CD4-positive, alpha-beta T cell treated with Interleukin-17A for 1 hour (primary cell): ENCODE data around the gene RNF10.
"Not testable (repeated sequence)": the region's sequence is repeated elsewhere in the genome, so short reads cannot be mapped to it uniquely, and the experiment has no call there.

Experiments used
- DNase-seq: peaks from one replicate; pipeline ENCODE4 v3.0.0-alpha.2; 2020

The RNF10 gene

GRCh38 chr12:120581998-120582397 is 47.8 kb downstream of the RNF10 start:
- no peak for DNase-seq

GRCh38 chr12:120583478-120584030 is 49.4 kb downstream of the RNF10 start:
- DNase-seq, result peak; percentile 86

DNA sequence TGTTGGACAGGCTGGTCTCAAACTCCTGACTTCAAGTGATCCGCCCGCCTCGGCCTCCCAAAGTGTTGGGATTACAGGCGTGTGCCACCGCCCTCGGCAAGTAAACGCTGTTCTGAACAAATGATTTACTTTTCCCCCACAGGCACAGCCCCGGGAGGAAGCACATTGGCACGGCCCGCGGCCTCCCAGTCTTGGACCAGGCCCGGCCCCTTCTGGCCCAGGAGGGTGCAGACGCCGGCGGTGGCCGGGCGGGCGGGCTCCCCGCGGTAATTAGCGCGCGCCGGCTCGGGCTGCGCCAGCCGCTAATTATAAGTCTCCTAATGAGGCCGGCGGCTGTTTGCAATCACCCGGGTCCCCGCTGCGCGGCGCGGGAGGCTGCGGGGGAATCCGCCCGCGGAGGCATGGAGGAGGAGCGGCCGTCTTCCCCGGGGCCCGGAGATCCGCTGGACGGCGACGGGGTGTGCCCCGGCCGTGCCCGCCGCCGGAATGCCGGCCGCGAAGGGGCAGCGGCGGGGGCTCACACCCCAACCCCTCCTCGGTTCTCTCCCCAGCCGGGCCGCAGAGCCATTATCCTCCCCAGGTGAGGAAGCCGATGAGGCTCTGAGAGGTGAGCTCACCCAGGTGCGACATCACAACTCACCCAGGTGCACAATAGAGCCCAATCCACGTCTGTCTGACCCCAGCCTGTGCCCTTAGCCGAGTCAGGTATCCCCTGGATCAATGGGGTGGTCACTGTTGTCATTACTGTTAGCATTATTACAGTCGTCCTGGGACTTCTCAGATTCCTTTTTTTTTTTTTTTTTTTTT is 50.4 kb downstream of the RNF10 start:
- peak; percentile 63 for DNase-seq

DNA sequence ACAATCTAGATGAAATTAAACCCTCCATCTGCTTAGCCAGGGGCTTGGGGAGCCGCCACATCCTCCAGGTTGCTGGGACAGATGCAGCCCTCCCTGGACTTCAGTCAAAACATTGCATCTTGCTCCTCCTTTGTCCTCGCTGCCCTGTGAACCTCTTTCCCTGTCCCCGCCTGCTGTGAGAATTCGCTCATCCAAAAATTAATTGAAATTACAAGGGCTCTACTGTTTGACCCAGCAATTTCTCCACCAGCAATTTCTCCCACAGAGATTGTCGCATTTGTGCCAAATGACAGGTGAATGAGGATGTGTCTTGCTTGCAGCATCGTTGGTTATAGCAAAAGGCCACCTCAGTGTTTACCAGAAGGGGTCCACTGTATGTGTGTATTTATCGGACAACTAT is 52.0 kb downstream of the RNF10 start:
- no peak for DNase-seq

DNA sequence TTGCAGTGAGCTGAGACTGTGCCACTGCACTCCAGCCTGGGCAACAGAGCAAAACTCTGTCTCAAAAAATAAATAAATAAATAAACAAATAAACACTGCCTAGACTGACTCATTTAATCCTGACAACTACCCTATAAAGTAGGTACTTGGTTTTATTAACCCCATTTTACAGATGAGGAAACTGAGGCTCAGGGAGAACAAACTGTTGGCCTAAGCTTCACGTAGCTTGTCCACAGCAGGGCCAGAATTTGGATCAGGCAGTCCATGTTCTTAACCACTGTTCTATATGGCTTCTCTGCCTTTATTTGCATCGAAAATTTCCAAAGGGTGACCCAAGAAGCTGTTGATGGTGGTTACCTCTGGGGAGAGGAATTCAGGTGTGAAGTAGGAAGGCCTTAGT is 52.7 kb downstream of the RNF10 start:
- no peak for DNase-seq

- no peak for DNase-seq
Measured at GRCh38 chr12:120588371-120588770, 54.2 kb downstream of the RNF10 start.

- no peak for DNase-seq
Measured at GRCh38 chr12:120588948-120589930, 55.1 kb downstream of the RNF10 start.

- DNase-seq, result no peak
Measured at GRCh38 chr12:120590741-120591407, 56.7 kb downstream of the RNF10 start.

- DNase-seq, result no peak
Measured at GRCh38 chr12:120592121-120593049, 58.2 kb downstream of the RNF10 start.

GRCh38 chr12:120596901-120597300 is 62.7 kb downstream of the RNF10 start:
- no peak for DNase-seq

DNA sequence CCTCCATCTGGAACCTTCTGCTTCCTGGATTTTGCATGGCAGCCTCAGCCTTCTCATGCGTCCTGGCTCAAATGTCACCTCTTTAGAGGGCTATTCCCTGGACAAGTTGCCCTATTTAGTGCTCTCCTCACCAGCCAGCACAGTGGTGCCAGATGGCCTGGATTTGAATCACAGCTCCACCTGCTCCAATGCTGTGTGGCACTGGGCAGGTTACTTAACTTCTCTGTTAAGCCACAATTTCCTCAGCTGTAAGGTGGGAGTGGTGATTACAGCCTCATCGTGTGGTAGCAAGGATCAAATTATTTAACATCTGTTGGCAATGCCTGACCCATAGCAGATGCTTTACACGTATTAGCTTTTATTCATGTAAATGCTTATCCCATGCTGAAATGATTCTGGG is 63.7 kb downstream of the RNF10 start:
- DNase-seq, result no peak

- DNase-seq, result no peak
Measured at GRCh38 chr12:120598674-120599463, 64.7 kb downstream of the RNF10 start.

DNA sequence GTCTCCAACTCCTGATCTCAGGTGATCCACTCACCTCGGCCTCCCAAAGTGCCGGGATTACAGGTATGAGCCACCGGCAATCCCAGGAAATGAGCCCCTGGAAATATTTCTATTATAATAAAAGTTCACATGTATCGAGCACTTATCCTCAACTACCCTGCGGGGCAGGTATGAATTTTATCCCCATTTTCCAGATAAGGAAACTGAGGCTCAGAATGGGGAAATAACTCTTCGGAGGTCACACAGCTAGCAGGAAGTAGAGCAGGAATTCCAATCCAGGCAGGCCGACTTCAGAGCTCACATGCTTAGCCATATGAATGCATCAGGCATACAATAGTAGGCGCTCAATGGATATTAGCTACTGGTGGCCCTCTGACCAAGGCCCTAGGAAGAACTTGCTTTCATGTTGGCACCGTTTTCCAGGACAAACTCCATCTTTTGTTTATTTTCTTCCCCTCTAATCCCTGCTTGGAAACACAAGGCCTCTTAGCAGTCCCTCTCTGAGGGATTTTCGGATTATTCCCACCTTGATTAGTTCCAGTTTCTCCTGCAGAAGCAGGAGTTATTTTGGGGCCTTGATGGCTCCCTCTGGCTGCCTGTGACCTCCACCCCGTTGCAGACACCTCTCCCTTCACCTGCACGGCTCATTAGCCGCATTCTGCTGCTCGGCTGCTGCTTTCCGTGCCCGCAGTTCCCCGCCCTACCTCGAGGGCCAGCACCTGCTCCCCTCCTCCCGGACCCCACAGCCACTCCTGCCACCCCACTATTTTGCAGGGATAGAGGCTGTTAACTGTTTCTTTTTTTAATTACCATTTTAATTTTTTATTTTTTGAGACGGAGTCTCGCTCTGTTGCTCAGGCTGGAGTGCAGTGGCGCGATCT is 65.8 kb downstream of the RNF10 start:
- DNase-seq, result no peak

GRCh38 chr12:120602416-120602815 is 68.3 kb downstream of the RNF10 start:
- DNase-seq, result peak; percentile 5

DNA sequence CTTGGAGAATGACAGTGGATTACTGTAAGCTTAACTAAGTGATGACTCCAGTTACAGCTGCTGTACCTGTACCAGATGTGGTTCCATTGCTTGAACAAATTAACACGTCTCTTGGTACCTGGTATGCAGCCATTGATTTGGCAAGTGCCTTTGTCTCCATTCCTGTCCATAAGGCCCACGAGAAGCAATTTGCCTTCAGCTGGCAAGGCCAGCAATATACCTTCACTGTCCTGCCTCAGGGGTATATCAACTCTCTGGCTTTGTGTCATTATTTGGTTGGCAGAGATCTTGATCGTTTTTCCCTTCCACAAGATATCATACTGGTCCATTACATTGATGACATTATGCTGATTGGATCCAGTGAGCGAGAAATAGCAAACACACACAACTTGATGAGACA is 76.4 kb downstream of the RNF10 start:
- no peak for DNase-seq

DNA sequence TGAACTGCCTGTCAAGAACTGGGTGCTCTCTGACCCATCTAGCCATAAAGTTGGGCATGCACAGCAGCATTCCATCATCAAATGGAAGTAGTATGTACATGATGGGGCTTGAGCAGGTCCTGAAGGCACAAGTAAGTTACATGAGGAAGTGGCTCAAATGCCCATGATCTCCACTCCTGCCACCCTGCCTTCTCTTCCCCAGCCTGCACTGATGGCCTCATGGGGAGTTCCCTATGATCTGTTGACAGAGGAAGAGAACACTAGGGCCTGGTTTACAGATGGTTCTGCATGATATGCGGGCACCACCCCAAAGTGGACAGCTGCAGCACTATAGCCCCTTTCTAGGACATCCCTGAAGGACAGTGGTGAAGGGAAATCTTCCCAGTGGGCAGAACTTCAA is 77.4 kb downstream of the RNF10 start:
- not testable (repeated sequence) for DNase-seq

DNA sequence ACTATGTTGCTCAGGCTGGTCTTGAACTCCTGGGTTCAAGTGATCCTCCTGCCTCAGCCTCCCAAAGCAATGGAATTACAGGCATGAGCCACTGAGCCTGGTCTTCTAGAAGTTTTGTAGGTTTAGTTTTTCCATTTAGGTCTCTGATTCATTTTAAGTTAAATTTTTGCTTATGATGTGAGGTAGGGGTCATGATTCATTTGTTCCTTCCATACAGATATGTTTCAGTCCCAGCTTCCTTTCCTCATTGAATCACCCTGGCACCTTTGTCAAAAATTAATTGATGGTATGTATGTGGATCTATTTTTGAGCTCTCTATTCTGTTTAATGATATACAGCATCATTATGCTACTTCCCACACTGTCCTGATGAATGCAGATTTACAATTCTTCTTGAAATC is 80.7 kb downstream of the RNF10 start:
- DNase-seq, result no peak

DNA sequence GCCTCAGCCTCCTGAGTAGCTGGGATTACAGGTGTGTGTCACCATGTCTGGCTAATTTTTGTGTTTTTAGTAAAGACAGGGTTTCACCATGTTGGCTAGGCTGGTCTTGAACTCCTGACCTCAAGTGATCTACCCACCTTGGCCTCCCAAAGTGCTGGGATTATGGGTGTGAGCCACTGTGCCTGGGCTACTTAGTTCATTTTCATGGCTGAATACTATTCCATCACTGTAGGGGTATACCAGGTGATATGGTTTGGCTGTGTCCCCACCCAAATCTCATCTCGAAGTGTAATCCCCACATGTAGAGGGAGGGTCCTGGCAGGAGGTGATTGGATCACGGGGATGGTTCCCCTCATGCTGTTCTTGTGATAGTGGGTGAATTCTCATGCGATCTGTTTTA is 83.0 kb downstream of the RNF10 start:
- not testable (repeated sequence) for DNase-seq

GRCh38 chr12:120617767-120618166 is 83.6 kb downstream of the RNF10 start:
- DNase-seq, result not testable (repeated sequence)
